CD1c-positive myeloid dendritic cell (primary cell): ENCODE measurements around the gene C9orf152.
"Not testable (repeated sequence)": the region's sequence is repeated elsewhere in the genome, so short reads cannot be mapped to it uniquely, and the experiment has no call there.

Experiments used
- DNase-seq: peaks from one replicate; pipeline ENCODE4 v3.0.0-alpha.2; 2016; ENCODE audit errors: extremely low spot score

The C9orf152 gene

GRCh38 chr9:110208031-110208430, at the start of gene C9orf152:
C9orf152 (minus strand) TSS chr9:110208159; CDS start chr9:110207579, 580 bp downstream.
- no peak for DNase-seq

- peak; percentile 41 for DNase-seq
Observed at GRCh38 chr9:110257097-110257841, 49.3 kb upstream of the C9orf152 start.

GRCh38 chr9:110256380-110257096, 48.6 kb upstream of the C9orf152 start, which contains the start of gene TXN:
TXN (minus strand) TSS chr9:110256507; CDS start chr9:110256435, 72 bp downstream.
- peak; percentile 98 for DNase-seq

- DNase-seq: peak; percentile 78
Observed at GRCh38 chr9:110255463-110256379, 47.8 kb upstream of the C9orf152 start.

GRCh38 chr9:110255034-110255462, 47.1 kb upstream of the C9orf152 start:
- DNase-seq: no peak

GRCh38 chr9:110254500-110254899, 46.5 kb upstream of the C9orf152 start:
- DNase-seq: no peak

GRCh38 chr9:110252509-110253139, 44.7 kb upstream of the C9orf152 start:
- peak; percentile 64 for DNase-seq

GRCh38 chr9:110251770-110252169, 43.8 kb upstream of the C9orf152 start:
- not testable (repeated sequence) for DNase-seq

GRCh38 chr9:110251212-110251611, 43.3 kb upstream of the C9orf152 start:
- DNase-seq: no peak

- DNase-seq: no peak
Observed at GRCh38 chr9:110249603-110250002, 41.6 kb upstream of the C9orf152 start.

- no peak for DNase-seq
Observed at GRCh38 chr9:110248361-110248760, 40.4 kb upstream of the C9orf152 start.

- DNase-seq: no peak
Observed at GRCh38 chr9:110246214-110246613, 38.3 kb upstream of the C9orf152 start.

GRCh38 chr9:110244616-110245015, 36.7 kb upstream of the C9orf152 start:
- no peak for DNase-seq

- no peak for DNase-seq
Observed at GRCh38 chr9:110241858-110242321, 33.9 kb upstream of the C9orf152 start.

GRCh38 chr9:110241260-110241857, 33.4 kb upstream of the C9orf152 start:
- no peak for DNase-seq

GRCh38 chr9:110240198-110240597, 32.2 kb upstream of the C9orf152 start:
- DNase-seq: no peak

GRCh38 chr9:110228321-110228720, 20.4 kb upstream of the C9orf152 start:
- no peak for DNase-seq

GRCh38 chr9:110224583-110224982, 16.6 kb upstream of the C9orf152 start:
- no peak for DNase-seq

- DNase-seq: no peak
Observed at GRCh38 chr9:110220809-110221208, 12.8 kb upstream of the C9orf152 start.

- peak; percentile 65 for DNase-seq
Observed at GRCh38 chr9:110217656-110218099, 9.7 kb upstream of the C9orf152 start.
